Keratinocyte (primary cell): Measurements from ENCODE around the gene TTC33.

ENCODE experiments used
- EZH2 ChIP-seq: IDR thresholded peaks from one replicate; pipeline ENCODE4 v1.6.1; 2012; ENCODE audit warnings: inconsistent platforms, mild to moderate bottlenecking, low read length, moderate library complexity
- TF ChIP-seq, protein P1 (sequence below), 3 experiments: IDR thresholded peaks in 1 of 3; conservative IDR thresholded peaks in 1 of 3; optimal IDR thresholded peaks in 1 of 3; 2 replicates in 2 of 3; 3 replicates in 1 of 3; pipeline versions ENCODE3 to v1.5.1; 2011; ENCODE audit warnings: low read length in 3 of 3, mild to moderate bottlenecking in 3 of 3, moderate library complexity in 2 of 3, control low read depth in 1 of 3, inconsistent platforms in 1 of 3; ENCODE audit not compliant: insufficient read depth in 2 of 3; ENCODE audit errors: extremely low read depth in 1 of 3

DNA sequence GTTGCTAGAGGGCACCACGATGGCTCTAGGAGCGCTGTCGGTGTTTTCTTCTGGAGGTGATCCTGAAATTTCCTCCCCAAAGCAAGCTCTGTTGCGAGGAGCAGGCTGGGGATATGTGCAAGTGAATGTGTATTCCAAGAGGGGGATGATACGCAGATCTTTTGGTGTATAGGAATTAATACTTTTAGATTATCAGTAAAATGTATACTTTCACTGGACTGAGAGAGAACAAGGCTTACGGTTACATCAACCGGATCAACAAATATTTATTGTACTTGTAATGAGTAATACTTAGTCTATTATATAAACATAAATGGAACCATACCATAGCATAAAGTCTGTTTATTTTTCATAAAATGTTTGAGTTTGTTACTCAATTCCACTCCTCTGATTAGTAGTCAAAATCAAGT, 43.0 kb upstream of the TTC33 start:
- TF ChIP-seq, protein P1, sequence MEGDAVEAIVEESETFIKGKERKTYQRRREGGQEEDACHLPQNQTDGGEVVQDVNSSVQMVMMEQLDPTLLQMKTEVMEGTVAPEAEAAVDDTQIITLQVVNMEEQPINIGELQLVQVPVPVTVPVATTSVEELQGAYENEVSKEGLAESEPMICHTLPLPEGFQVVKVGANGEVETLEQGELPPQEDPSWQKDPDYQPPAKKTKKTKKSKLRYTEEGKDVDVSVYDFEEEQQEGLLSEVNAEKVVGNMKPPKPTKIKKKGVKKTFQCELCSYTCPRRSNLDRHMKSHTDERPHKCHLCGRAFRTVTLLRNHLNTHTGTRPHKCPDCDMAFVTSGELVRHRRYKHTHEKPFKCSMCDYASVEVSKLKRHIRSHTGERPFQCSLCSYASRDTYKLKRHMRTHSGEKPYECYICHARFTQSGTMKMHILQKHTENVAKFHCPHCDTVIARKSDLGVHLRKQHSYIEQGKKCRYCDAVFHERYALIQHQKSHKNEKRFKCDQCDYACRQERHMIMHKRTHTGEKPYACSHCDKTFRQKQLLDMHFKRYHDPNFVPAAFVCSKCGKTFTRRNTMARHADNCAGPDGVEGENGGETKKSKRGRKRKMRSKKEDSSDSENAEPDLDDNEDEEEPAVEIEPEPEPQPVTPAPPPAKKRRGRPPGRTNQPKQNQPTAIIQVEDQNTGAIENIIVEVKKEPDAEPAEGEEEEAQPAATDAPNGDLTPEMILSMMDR (optimal IDR thresholded peaks at IDR 0.05 in 1 of 3, IDR thresholded peaks at IDR 0.05 in 1 of 3, conservative IDR thresholded peaks at IDR 0.05 in 1 of 3; ENCODE audit: extremely low read depth in 1 of 3, insufficient read depth in 2 of 3, low read length in 3 of 3) = peak in 1 of 3 experiments; percentile 2
- no peak for TF ChIP-seq EZH2
